Stimulated activated CD4-positive, alpha-beta T cell treated with anti-CD3 and anti-CD28 coated beads, Interleukin-2, amount 100 ng/mL, for 24 hours (primary cell): ENCODE results near the gene HS3ST3A1.
"Not testable (repeated sequence)": the region's sequence is repeated elsewhere in the genome, so short reads cannot be mapped to it uniquely, and the experiment has no call there.

ENCODE experiments used
- DNase-seq, 2 donors: peaks; one replicate each; pipeline ENCODE4 v3.0.0-alpha.2; 2020

Gene HS3ST3A1

GRCh38 chr17:13534946-13535345 lies 66.8 kb downstream of the HS3ST3A1 start:
- no peak for DNase-seq

GRCh38 chr17:13531721-13532120 lies 70.0 kb downstream of the HS3ST3A1 start:
- no peak for DNase-seq

- no peak for DNase-seq
Observed at GRCh38 chr17:13525876-13526275, 75.9 kb downstream of the HS3ST3A1 start.

GRCh38 chr17:13523164-13523563 lies 78.6 kb downstream of the HS3ST3A1 start:
- no peak for DNase-seq

GRCh38 chr17:13522749-13523148 lies 79.0 kb downstream of the HS3ST3A1 start:
- DNase-seq: no peak

GRCh38 chr17:13521784-13522183 lies 79.9 kb downstream of the HS3ST3A1 start:
- no peak for DNase-seq

GRCh38 chr17:13520899-13521572 lies 80.7 kb downstream of the HS3ST3A1 start:
- DNase-seq: no peak

- DNase-seq: no peak
Observed at GRCh38 chr17:13518261-13519000, 83.3 kb downstream of the HS3ST3A1 start.

- no peak for DNase-seq
Observed at GRCh38 chr17:13513039-13513405, 88.7 kb downstream of the HS3ST3A1 start.

- no peak for DNase-seq
Observed at GRCh38 chr17:13510062-13510461, 91.7 kb downstream of the HS3ST3A1 start.

- DNase-seq: no peak
Observed at GRCh38 chr17:13509527-13509926, 92.2 kb downstream of the HS3ST3A1 start.

GRCh38 chr17:13508896-13509295 lies 92.8 kb downstream of the HS3ST3A1 start:
- DNase-seq: no peak

- DNase-seq: no peak
Observed at GRCh38 chr17:13503526-13503925, 98.2 kb downstream of the HS3ST3A1 start.

GRCh38 chr17:13502263-13502662 lies 99.5 kb downstream of the HS3ST3A1 start:
- DNase-seq: no peak

- DNase-seq: no peak
Observed at GRCh38 chr17:13500947-13501346, 100.8 kb downstream of the HS3ST3A1 start.

- no peak for DNase-seq
Observed at GRCh38 chr17:13498184-13498583, 103.5 kb downstream of the HS3ST3A1 start.

- not testable (repeated sequence) for DNase-seq
Observed at GRCh38 chr17:13496553-13497056, 105.1 kb downstream of the HS3ST3A1 start.

GRCh38 chr17:13495423-13495822 lies 106.3 kb downstream of the HS3ST3A1 start:
- no peak for DNase-seq

GRCh38 chr17:13492737-13493122 lies 109.0 kb downstream of the HS3ST3A1 start:
- no peak for DNase-seq

GRCh38 chr17:13491916-13492736 lies 109.6 kb downstream of the HS3ST3A1 start:
- DNase-seq: no peak

- DNase-seq: no peak
Observed at GRCh38 chr17:13491491-13491890, 110.2 kb downstream of the HS3ST3A1 start.

- DNase-seq: no peak
Observed at GRCh38 chr17:13490906-13491482, 110.7 kb downstream of the HS3ST3A1 start.

GRCh38 chr17:13490427-13490826 lies 111.3 kb downstream of the HS3ST3A1 start:
- no peak for DNase-seq
